Fibroblast of skin of right quadriceps (primary cell): ENCODE measurements around the gene ESRRA.

Experiments used
- DNase-seq: peaks from one replicate; pipeline ENCODE4 v3.0.0-alpha.2; 2013

ESRRA gene

GRCh38 chr11:64334764-64335735 is 29.7 kb downstream of the ESRRA start:
- DNase-seq = peak; percentile 94

- DNase-seq = no peak
Observed at GRCh38 chr11:64337538-64338249, 32.4 kb downstream of the ESRRA start.

- DNase-seq = no peak
Observed at GRCh38 chr11:64338716-64339115, 33.4 kb downstream of the ESRRA start.

GRCh38 chr11:64339286-64339685 is 34.0 kb downstream of the ESRRA start:
- DNase-seq = no peak

- DNase-seq = no peak
Observed at GRCh38 chr11:64339754-64340408, 34.6 kb downstream of the ESRRA start, which contains the start of gene CCDC88B. Gene CCDC88B, plus strand, starts transcription at chr11:64340204. Its CDS starts 63 bp downstream, at chr11:64340267.

GRCh38 chr11:64340671-64341335 is 35.5 kb downstream of the ESRRA start:
- no peak for DNase-seq

GRCh38 chr11:64341429-64341828 is 36.1 kb downstream of the ESRRA start:
- no peak for DNase-seq

- peak; percentile 85 for DNase-seq
Observed at GRCh38 chr11:64341851-64342791, 36.8 kb downstream of the ESRRA start.

- no peak for DNase-seq
Observed at GRCh38 chr11:64342869-64343745, 37.8 kb downstream of the ESRRA start.

- no peak for DNase-seq
Observed at GRCh38 chr11:64343767-64344559, 38.6 kb downstream of the ESRRA start.

- DNase-seq = no peak
Observed at GRCh38 chr11:64344787-64345186, 39.5 kb downstream of the ESRRA start.

- no peak for DNase-seq
Observed at GRCh38 chr11:64347193-64347867, 42.0 kb downstream of the ESRRA start.

- no peak for DNase-seq
Observed at GRCh38 chr11:64348383-64349024, 43.2 kb downstream of the ESRRA start.

GRCh38 chr11:64349025-64349387 is 43.7 kb downstream of the ESRRA start:
- no peak for DNase-seq

- no peak for DNase-seq
Observed at GRCh38 chr11:64349404-64349803, 44.1 kb downstream of the ESRRA start.

GRCh38 chr11:64351136-64351631 is 45.9 kb downstream of the ESRRA start:
- DNase-seq = no peak

- no peak for DNase-seq
Observed at GRCh38 chr11:64352099-64352994, 47.0 kb downstream of the ESRRA start.
